ENCODE measurements around the gene STOML1. TPM values are rescaled to one million over a fixed set of nuclear protein-coding genes. Genes with fewer than 3 reads are reported as not detected.

Gene STOML1
- total RNA-seq, 4 donors from 2014 or later, result 8.1 to 21.7 (median 13.7) TPM

DNA sequence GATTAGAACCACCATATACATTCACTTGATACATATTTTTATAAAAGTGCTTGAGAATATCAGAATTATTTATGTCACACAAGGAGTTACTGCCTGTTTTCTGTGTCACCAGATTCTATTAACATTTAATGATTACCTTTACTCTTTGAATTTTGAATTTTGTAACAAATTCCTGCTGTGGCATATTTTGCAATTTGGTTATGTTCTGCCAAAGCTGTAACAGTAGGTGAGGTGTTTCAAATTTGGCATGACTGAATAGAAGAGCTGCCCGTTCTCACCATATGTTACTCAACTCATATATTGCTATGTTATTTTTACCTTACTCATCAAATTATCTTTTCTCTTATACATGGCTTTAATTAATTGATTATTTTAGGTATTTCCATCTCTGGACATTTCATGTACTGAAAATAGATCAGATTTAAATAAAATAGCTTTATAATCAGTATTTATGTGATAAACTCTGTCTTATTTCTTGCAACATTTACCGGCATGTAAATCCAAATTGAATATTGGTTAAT is 21.3 kb upstream of the STOML1 start:
- TF ChIP-seq EP300 (IDR thresholded peaks at IDR 0.05), result no peak
- no peak for TF ChIP-seq POLR2AphosphoS5 (IDR thresholded peaks at IDR 0.05)
- TF ChIP-seq, protein P1, sequence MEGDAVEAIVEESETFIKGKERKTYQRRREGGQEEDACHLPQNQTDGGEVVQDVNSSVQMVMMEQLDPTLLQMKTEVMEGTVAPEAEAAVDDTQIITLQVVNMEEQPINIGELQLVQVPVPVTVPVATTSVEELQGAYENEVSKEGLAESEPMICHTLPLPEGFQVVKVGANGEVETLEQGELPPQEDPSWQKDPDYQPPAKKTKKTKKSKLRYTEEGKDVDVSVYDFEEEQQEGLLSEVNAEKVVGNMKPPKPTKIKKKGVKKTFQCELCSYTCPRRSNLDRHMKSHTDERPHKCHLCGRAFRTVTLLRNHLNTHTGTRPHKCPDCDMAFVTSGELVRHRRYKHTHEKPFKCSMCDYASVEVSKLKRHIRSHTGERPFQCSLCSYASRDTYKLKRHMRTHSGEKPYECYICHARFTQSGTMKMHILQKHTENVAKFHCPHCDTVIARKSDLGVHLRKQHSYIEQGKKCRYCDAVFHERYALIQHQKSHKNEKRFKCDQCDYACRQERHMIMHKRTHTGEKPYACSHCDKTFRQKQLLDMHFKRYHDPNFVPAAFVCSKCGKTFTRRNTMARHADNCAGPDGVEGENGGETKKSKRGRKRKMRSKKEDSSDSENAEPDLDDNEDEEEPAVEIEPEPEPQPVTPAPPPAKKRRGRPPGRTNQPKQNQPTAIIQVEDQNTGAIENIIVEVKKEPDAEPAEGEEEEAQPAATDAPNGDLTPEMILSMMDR (IDR thresholded peaks at IDR 0.05), result no peak
- TF ChIP-seq POLR2A (IDR thresholded peaks at IDR 0.05), result no peak
- 95 to 100% methylated on average over 2 of the region's 2 CpGs for WGBS, 2 donors (ENCODE audit: low coverage in 1 of 2)
- no peak overlapping the region for H3K4me3 ChIP-seq
- no peak for ATAC-seq
- H3K27ac ChIP-seq, result no peak overlapping the region
- H3K36me3 ChIP-seq, result peaks cover 0 to 13% of the 10 kb centered on the region in 2 donors
- H3K9me3 ChIP-seq, result no peaks in the 10 kb centered on the region
- no peaks in the 10 kb centered on the region for H3K27me3 ChIP-seq
- H3K4me1 ChIP-seq, result peaks cover 0 to 42% (median 17%) of the 10 kb centered on the region in 3 donors

DNA sequence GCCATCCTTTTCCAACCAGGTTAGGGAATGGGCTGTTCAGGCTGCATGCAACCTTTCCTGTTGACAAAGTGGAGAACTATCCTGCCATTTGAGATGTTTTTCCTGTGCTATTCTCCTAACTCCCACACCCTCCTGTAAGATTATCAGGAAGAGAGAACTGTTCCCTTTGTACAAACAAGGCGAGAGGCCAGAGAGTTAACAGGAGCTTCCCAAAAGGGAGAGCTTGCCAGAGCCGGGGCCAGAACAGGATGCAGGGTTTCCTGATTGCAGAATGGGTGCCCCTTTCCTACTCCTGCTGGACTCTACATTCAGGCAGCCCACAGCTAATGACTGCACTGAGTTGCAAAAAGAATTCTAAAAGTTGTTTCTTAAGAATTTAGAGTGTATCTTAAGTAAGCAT is 19.5 kb upstream of the STOML1 start:
- Histone ChIP-seq H3K36me3 (peaks cover 0 to 24% of the 10 kb centered on the region in 2 donors), H3K27ac (peak overlapping the region in 3 of 4 donors; percentile 51 to 68 (median 58)), H3K9me3 (no peaks in the 10 kb centered on the region), H3K4me1 (peaks cover 0 to 59% (median 29%) of the 10 kb centered on the region in 3 donors), H3K27me3 (no peaks in the 10 kb centered on the region), H3K4me3 (no peak overlapping the region)
- TF ChIP-seq, protein P1 (IDR thresholded peaks at IDR 0.05), result no peak
- TF ChIP-seq POLR2AphosphoS5 (IDR thresholded peaks at IDR 0.05), result peak; percentile 26
- ATAC-seq, result peak; percentile 78
- 8 to 14% methylated on average over 2 of the region's 2 CpGs for WGBS, 2 donors (ENCODE audit: low coverage in 1 of 2)

DNA sequence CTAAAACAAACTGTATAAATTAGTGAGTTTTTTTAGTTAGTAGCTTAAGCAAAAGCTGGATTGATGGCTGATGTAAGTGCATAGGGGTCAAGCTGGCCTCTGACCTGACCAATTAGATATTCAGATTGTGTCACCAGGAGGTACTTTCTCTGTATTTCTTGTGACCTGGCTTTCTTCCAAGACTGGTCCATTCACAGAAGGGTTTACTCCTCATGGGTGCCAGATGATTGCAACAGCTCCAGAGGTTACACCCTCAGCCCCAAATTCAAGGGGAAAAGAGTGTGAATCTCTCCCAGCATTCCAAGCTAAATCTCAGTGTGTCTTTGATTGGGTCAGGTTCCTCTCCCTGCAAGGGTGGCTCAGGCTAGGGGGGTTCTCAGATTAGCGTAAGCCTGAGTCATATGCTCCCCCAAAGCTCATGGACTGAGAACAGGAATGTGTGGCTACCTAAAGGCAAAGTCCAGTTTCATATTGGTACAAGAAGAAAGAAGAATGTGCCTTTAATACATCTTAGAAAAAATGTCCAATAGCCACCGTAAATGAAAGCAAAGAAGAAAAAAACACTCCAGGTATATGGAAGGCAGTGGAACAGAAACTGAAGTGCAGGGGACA is 18.9 kb upstream of the STOML1 start:
- peak overlapping the region in 3 of 4 donors; percentile 51 to 68 (median 58) for H3K27ac ChIP-seq
- 9 to 39% methylated on average over 1 to 2 of the region's 2 CpGs for WGBS, 2 donors (ENCODE audit: low coverage in 1 of 2)
- H3K36me3 ChIP-seq, result peaks cover 0 to 26% of the 10 kb centered on the region in 2 donors
- no peak overlapping the region for H3K4me3 ChIP-seq
- TF ChIP-seq POLR2AphosphoS5 (IDR thresholded peaks at IDR 0.05) (no peak), EP300 (IDR thresholded peaks at IDR 0.05) (no peak), POLR2A (IDR thresholded peaks at IDR 0.05) (no peak)
- TF ChIP-seq, protein P1 (IDR thresholded peaks at IDR 0.05), result no peak
- no peaks in the 10 kb centered on the region for H3K27me3 ChIP-seq
- H3K4me1 ChIP-seq, result peaks cover 0 to 65% (median 33%) of the 10 kb centered on the region in 3 donors
- no peaks in the 10 kb centered on the region for H3K9me3 ChIP-seq
- peak; percentile 71 for ATAC-seq

DNA sequence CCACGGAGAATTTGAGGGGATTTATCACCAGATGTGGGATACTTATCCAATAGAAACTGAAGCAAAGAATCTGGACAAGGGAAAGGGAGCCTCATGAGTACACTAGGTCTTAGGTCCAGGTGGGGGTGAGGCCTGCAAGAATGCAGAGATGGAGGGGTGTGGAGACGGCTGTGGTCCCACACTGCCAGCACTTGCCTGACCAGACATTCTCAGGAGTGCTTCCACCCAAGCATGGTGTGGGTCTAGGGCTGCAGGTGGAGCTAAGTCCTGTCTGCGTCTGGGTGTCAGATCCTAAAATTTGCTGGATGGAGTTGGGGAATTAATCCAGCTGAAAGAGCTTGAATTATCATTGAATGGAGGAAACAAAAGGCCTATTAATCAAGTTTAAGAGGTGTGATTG is 16.8 kb upstream of the STOML1 start:
- WGBS, 2 donors (ENCODE audit: low coverage in 1 of 2), result 60 to 88% methylated on average over 1 to 2 of the region's 3 CpGs
- no peak overlapping the region for H3K4me3 ChIP-seq
- peaks cover 0 to 79% (median 33%) of the 10 kb centered on the region in 3 donors for H3K4me1 ChIP-seq

More for the DNA sequence above, 16.8 kb upstream of the STOML1 start:
- ATAC-seq, result no peak
- no peaks in the 10 kb centered on the region for H3K9me3 ChIP-seq
- H3K27me3 ChIP-seq, result no peaks in the 10 kb centered on the region
- H3K27ac ChIP-seq, result peak overlapping the region in 1 of 4 donors; percentile 12
- TF ChIP-seq POLR2A (IDR thresholded peaks at IDR 0.05), result no peak
- no peak for TF ChIP-seq POLR2AphosphoS5 (IDR thresholded peaks at IDR 0.05)
- TF ChIP-seq, protein P1 (IDR thresholded peaks at IDR 0.05), result no peak
- TF ChIP-seq EP300 (IDR thresholded peaks at IDR 0.05), result no peak
- H3K36me3 ChIP-seq, result peaks cover 0 to 27% of the 10 kb centered on the region in 2 donors

All from gastroesophageal sphincter (tissue), 4 donors.